GM10266 (cell line): Measurements from ENCODE around the gene ARHGAP6.

ENCODE experiments used
- DNase-seq: peaks from one replicate; pipeline ENCODE4 v3.0.0; 2012; ENCODE audit errors: extremely low spot score
- CTCF ChIP-seq: IDR thresholded peaks from 2 replicates; pipeline ENCODE4 v1.5.1; 2012; ENCODE audit warnings: mild to moderate bottlenecking, low read depth; ENCODE audit not compliant: control insufficient read depth, insufficient read depth; ENCODE audit errors: missing control alignments

ARHGAP6 gene

GRCh38 chrX:11311706-11312105, 354.0 kb downstream of the ARHGAP6 start:
- DNase-seq = no peak
- TF ChIP-seq CTCF = no peak

- no peak for DNase-seq
- TF ChIP-seq CTCF = no peak
These were observed 356.5 kb downstream of the ARHGAP6 start for GRCh38 chrX:11309220-11309619.

- no peak for DNase-seq
- TF ChIP-seq CTCF = no peak
These were observed 360.1 kb downstream of the ARHGAP6 start for GRCh38 chrX:11305641-11306040.

- DNase-seq = no peak
- no peak for TF ChIP-seq CTCF
These were observed 360.9 kb downstream of the ARHGAP6 start for GRCh38 chrX:11304829-11305228.

GRCh38 chrX:11298600-11298999, 367.1 kb downstream of the ARHGAP6 start:
- DNase-seq = no peak
- no peak for TF ChIP-seq CTCF

- TF ChIP-seq CTCF = no peak
- no peak for DNase-seq
These were observed 369.7 kb downstream of the ARHGAP6 start for GRCh38 chrX:11296051-11296450.

- TF ChIP-seq CTCF = no peak
- no peak for DNase-seq
These were observed 372.6 kb downstream of the ARHGAP6 start, which contains the start of gene AMELX for GRCh38 chrX:11293113-11293512. TSS of gene AMELX (plus strand) at chrX:11293413. CDS start at chrX:11294789, 1,376 bp downstream.
